MCF 10A (cell line): ENCODE measurements around the gene NKTR. TPM values are rescaled to one million over a fixed set of nuclear protein-coding genes. Genes with fewer than 3 reads are reported as not detected.

Experiments used
- BruUV-seq: library from RNA; stranded (reverse); fragments of 400-500 nt; replicated peaks from 2 replicates; lab custom pipeline; 2021; lab: Mats Ljungman, UMichigan
- CTCF ChIA-PET: fragments of 300-600 bp; sonication (Branson Sonifier 250); formaldehyde crosslinking; extraction: SDS; loops from one replicate; lab custom pipeline; 2021; ENCODE audit warnings: antibody characterized with exemption, inconsistent platforms; lab: Yijun Ruan, JAX
- POLR2A ChIA-PET: fragments of 300-600, 350-650 bp; sonication (Branson Sonifier 250); formaldehyde crosslinking; extraction: SDS; loops from one replicate; lab custom pipeline; 2020; ENCODE audit warnings: antibody characterized with exemption, inconsistent platforms; lab: Yijun Ruan, JAX
- DNase-seq: peaks from one replicate; pipeline ENCODE4 v3.0.0-alpha.2; 2018; ENCODE audit not compliant: unreplicated experiment
- H3K27ac Mint-ChIP-seq: one replicate; pipeline ENCODE4 v1.8.0; 2022; ENCODE audit warnings: mild to moderate bottlenecking, low read depth, mixed read lengths; ENCODE audit not compliant: unreplicated experiment
- H3K27me3 Mint-ChIP-seq: one replicate; pipeline ENCODE4 v1.8.0; 2022; ENCODE audit warnings: mixed read lengths; ENCODE audit not compliant: insufficient read depth, unreplicated experiment
- H3K36me3 Mint-ChIP-seq: one replicate; pipeline ENCODE4 v1.8.0; 2022; ENCODE audit warnings: mild to moderate bottlenecking, moderate library complexity, mixed read lengths; ENCODE audit not compliant: insufficient read depth, unreplicated experiment
- H3K4me1 Mint-ChIP-seq: one replicate; pipeline ENCODE4 v1.8.0; 2022; ENCODE audit warnings: mixed read lengths; ENCODE audit not compliant: insufficient read depth, unreplicated experiment
- H3K4me3 Mint-ChIP-seq: one replicate; pipeline ENCODE4 v1.8.0; 2022; ENCODE audit warnings: mild to moderate bottlenecking, moderate library complexity, mixed read lengths; ENCODE audit not compliant: unreplicated experiment
- H3K9me3 Mint-ChIP-seq: one replicate; pipeline ENCODE4 v1.8.0; 2022; ENCODE audit warnings: mixed read lengths; ENCODE audit not compliant: unreplicated experiment
- CTCF ChIP-seq: fragments of 200-600 bp; IDR thresholded peaks from one replicate; pipeline ENCODE4 v1.8.0; 2022; ENCODE audit warnings: antibody characterized with exemption, mild to moderate bottlenecking; ENCODE audit not compliant: unreplicated experiment
- intact Hi-C: fragments of 100-400 bp; cut with micrococcal nuclease; formaldehyde crosslinking; loops from 2 replicates; pipeline ENCODE4 v1.14.1; 2022
- total RNA-seq: library from RNA; stranded (reverse); gene quantifications from 2 replicates; pipeline ENCODE4 v1.2.3, GENCODE V29; 2022

NKTR gene
- total RNA-seq, 1 experiment from 2014 or later, result 63.5 TPM

- intact Hi-C loops, result loop anchor here (1.0 to 5.0 kb wide), 2 partner anchors 49 to 93 kb away; partner anchors contain the start of gene NKTR
- peak overlapping the region; percentile 89 for H3K27ac Mint-ChIP-seq
- no peaks in the 10 kb centered on the region for H3K27me3 Mint-ChIP-seq
- peaks cover 21% of the 10 kb centered on the region for H3K36me3 Mint-ChIP-seq
- no peak for TF ChIP-seq CTCF
- H3K4me3 Mint-ChIP-seq, result peak overlapping the region; percentile 90
- H3K9me3 Mint-ChIP-seq, result no peaks in the 10 kb centered on the region
- ChIA-PET CTCF (interaction anchor here (0.6 to 3.5 kb wide), 11 partner anchors 9 to 106 kb away, joined by 3 to 27 read pairs (median 3); partner anchors contain the start of gene SEC22C), POLR2A (interaction anchor here (0.6 to 3.9 kb wide), 11 partner anchors 9 to 152 kb away, joined by 3 to 25 read pairs (median 4); partner anchors contain the start of genes KLHL40, NKTR and SEC22C)
- peaks cover 40% of the 10 kb centered on the region for H3K4me1 Mint-ChIP-seq
- peak; percentile 70 for DNase-seq
- BruUV-seq, result no TSS peak
These were observed 51.0 kb downstream of the NKTR start for GRCh38 chr3:42651248-42652091.

- no peak for DNase-seq
- ChIA-PET CTCF (interaction anchor here (0.6 to 3.5 kb wide), 13 partner anchors 8 to 229 kb away, joined by 3 to 27 read pairs (median 5); partner anchors contain the start of genes NKTR and SEC22C), POLR2A (interaction anchor here (0.6 to 3.9 kb wide), 12 partner anchors 10 to 151 kb away, joined by 3 to 25 read pairs (median 4); partner anchors contain the start of genes KLHL40, NKTR and SEC22C)
- peak overlapping the region; percentile 89 for H3K27ac Mint-ChIP-seq
- peaks cover 28% of the 10 kb centered on the region for H3K36me3 Mint-ChIP-seq
- no peaks in the 10 kb centered on the region for H3K9me3 Mint-ChIP-seq
- peak overlapping the region; percentile 90 for H3K4me3 Mint-ChIP-seq
- peaks cover 41% of the 10 kb centered on the region for H3K4me1 Mint-ChIP-seq
- no peaks in the 10 kb centered on the region for H3K27me3 Mint-ChIP-seq
- TF ChIP-seq CTCF, result no peak
- BruUV-seq, result no TSS peak
- intact Hi-C loops, result loop anchor here (1.0 to 5.0 kb wide), 2 partner anchors 50 to 92 kb away; partner anchors contain the start of gene NKTR
These were observed 51.7 kb downstream of the NKTR start for GRCh38 chr3:42652251-42652610.

- TF ChIP-seq CTCF, result no peak
- peaks cover 30% of the 10 kb centered on the region for H3K36me3 Mint-ChIP-seq
- CTCF ChIA-PET, result interaction anchor here (0.6 to 3.5 kb wide), 13 partner anchors 9 to 228 kb away, joined by 3 to 27 read pairs (median 4); partner anchors contain the start of gene NKTR
- BruUV-seq, result no TSS peak
- no peaks in the 10 kb centered on the region for H3K27me3 Mint-ChIP-seq
- peaks cover 41% of the 10 kb centered on the region for H3K4me1 Mint-ChIP-seq
- POLR2A ChIA-PET, result interaction anchor here (0.6 to 3.9 kb wide), 12 partner anchors 9 to 151 kb away, joined by 3 to 25 read pairs (median 5); partner anchors contain the start of genes KLHL40, NKTR and SEC22C
- H3K4me3 Mint-ChIP-seq, result peak overlapping the region; percentile 90
- intact Hi-C loops, result loop anchor here (1.0 to 5.0 kb wide), 2 partner anchors 50 to 92 kb away; partner anchors contain the start of gene NKTR
- no peaks in the 10 kb centered on the region for H3K9me3 Mint-ChIP-seq
- H3K27ac Mint-ChIP-seq, result peak overlapping the region; percentile 89
- DNase-seq, result peak; percentile 88
These were observed 52.3 kb downstream of the NKTR start for GRCh38 chr3:42652611-42653302.
